ENCODE data around the gene SLC66A2.

- peak in 4 of 7 experiments; percentile 8 to 40 (median 18) for TF ChIP-seq CTCF (IDR thresholded peaks at IDR 0.05)
- TF ChIP-seq POLR2A (IDR thresholded peaks at IDR 0.05): no peak
Measured at GRCh38 chr18:79964330-79965118, 13.1 kb upstream of the SLC66A2 start, which contains the start of gene HSBP1L1.

All from stomach (tissue), 4 donors.